Uterus (tissue), 2 donors: Measurements from ENCODE around the gene KIAA0232.

Source experiments
- POLR2A ChIP-seq, 2 donors: fragments of 450-650 bp; IDR thresholded peaks; one replicate each; pipeline ENCODE4 v1.6.1; 2016; ENCODE audit warnings: antibody characterized with exemption in 2 of 2, mild to moderate bottlenecking in 1 of 2, moderate library complexity in 1 of 2
- TF ChIP-seq, protein P1 (sequence below), 4 experiments: fragments of 200-600 bp in 2 of 4; fragments of 450-650 bp in 2 of 4; sonication (generic) in 2 of 4; IDR thresholded peaks; one replicate each; pipeline ENCODE4 v1.5.1; 2016 to 2019; ENCODE audit warnings: antibody characterized with exemption in 4 of 4, mild to moderate bottlenecking in 2 of 4, moderate library complexity in 1 of 4

DNA sequence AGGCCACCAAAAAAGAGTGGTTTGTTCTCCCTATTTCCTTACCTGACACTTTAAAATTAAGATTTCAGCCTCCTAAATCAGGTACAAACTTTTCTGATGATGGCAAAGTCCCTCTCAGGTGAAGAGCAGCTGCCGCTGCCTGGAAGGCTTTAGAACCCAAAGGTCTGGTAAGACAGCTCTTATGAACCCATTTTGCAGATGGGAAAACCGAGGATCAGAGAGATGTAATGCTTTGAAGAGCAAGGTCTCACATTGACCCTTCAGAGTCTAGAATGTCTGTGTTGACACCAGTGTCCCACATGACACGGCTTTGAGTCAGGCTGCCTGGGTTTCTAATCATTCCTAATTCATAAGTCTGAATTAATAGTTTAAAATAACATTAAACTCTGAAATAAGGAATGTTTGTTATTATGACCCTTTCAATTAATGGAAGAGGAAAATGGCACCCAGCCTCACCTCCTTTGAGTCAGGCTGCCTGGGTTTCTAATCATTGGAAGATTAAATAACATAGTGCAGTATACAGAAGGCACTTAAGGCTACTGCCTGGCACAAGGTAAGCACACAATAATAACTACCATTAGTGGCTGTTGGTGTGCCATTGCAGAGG lies 27.9 kb upstream of the KIAA0232 start:
- TF ChIP-seq, protein P1, sequence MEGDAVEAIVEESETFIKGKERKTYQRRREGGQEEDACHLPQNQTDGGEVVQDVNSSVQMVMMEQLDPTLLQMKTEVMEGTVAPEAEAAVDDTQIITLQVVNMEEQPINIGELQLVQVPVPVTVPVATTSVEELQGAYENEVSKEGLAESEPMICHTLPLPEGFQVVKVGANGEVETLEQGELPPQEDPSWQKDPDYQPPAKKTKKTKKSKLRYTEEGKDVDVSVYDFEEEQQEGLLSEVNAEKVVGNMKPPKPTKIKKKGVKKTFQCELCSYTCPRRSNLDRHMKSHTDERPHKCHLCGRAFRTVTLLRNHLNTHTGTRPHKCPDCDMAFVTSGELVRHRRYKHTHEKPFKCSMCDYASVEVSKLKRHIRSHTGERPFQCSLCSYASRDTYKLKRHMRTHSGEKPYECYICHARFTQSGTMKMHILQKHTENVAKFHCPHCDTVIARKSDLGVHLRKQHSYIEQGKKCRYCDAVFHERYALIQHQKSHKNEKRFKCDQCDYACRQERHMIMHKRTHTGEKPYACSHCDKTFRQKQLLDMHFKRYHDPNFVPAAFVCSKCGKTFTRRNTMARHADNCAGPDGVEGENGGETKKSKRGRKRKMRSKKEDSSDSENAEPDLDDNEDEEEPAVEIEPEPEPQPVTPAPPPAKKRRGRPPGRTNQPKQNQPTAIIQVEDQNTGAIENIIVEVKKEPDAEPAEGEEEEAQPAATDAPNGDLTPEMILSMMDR (IDR thresholded peaks at IDR 0.05) = no peak
- TF ChIP-seq POLR2A (IDR thresholded peaks at IDR 0.05) = no peak
